GM21528 (cell line): ENCODE data around the gene CAB39L.

Source experiments
- ATAC-seq: cut with Tn5 transposase; IDR thresholded peaks from one replicate; pipeline ENCODE4 v1.9.1; 2021; ENCODE audit warnings: mild to moderate bottlenecking, moderate library complexity; ENCODE audit not compliant: unreplicated experiment, low FRiP score

Gene CAB39L

GRCh38 chr13:49443357-49443703 lies 534 bp downstream of the CAB39L start:
- ATAC-seq = no peak

- no peak for ATAC-seq
Measured at GRCh38 chr13:49441846-49442245, 2.0 kb downstream of the CAB39L start.

- ATAC-seq = no peak
Measured at GRCh38 chr13:49441312-49441711, 2.6 kb downstream of the CAB39L start.

GRCh38 chr13:49439609-49440008 lies 4.3 kb downstream of the CAB39L start:
- ATAC-seq = no peak

- no peak for ATAC-seq
Measured at GRCh38 chr13:49437705-49438104, 6.2 kb downstream of the CAB39L start.

- ATAC-seq = no peak
Measured at GRCh38 chr13:49436890-49437289, 7.0 kb downstream of the CAB39L start.

GRCh38 chr13:49435992-49436391 lies 7.9 kb downstream of the CAB39L start:
- no peak for ATAC-seq

GRCh38 chr13:49429121-49429520 lies 14.7 kb downstream of the CAB39L start:
- no peak for ATAC-seq

GRCh38 chr13:49428041-49428763 lies 15.7 kb downstream of the CAB39L start:
- no peak for ATAC-seq

- ATAC-seq = no peak
Measured at GRCh38 chr13:49424011-49424560, 19.8 kb downstream of the CAB39L start.

- ATAC-seq = no peak
Measured at GRCh38 chr13:49421391-49421790, 22.5 kb downstream of the CAB39L start.

GRCh38 chr13:49419276-49419675 lies 24.6 kb downstream of the CAB39L start:
- no peak for ATAC-seq

- ATAC-seq = no peak
Measured at GRCh38 chr13:49418206-49418605, 25.7 kb downstream of the CAB39L start.

GRCh38 chr13:49417161-49417560 lies 26.7 kb downstream of the CAB39L start:
- no peak for ATAC-seq

- no peak for ATAC-seq
Measured at GRCh38 chr13:49412749-49413148, 31.1 kb downstream of the CAB39L start.

- no peak for ATAC-seq
Measured at GRCh38 chr13:49411353-49411752, 32.5 kb downstream of the CAB39L start.

GRCh38 chr13:49410477-49410876 lies 33.4 kb downstream of the CAB39L start:
- no peak for ATAC-seq

GRCh38 chr13:49410006-49410405 lies 33.9 kb downstream of the CAB39L start:
- ATAC-seq = no peak

- ATAC-seq = no peak
Measured at GRCh38 chr13:49409008-49409407, 34.9 kb downstream of the CAB39L start.

- no peak for ATAC-seq
Measured at GRCh38 chr13:49407936-49408335, 35.9 kb downstream of the CAB39L start.

GRCh38 chr13:49407068-49407467 lies 36.8 kb downstream of the CAB39L start:
- no peak for ATAC-seq

GRCh38 chr13:49404703-49405020 lies 39.2 kb downstream of the CAB39L start:
- ATAC-seq = no peak
